Measurements from ENCODE around the gene SENP6.
"Not testable (repeated sequence)": the region's sequence is repeated elsewhere in the genome, so short reads cannot be mapped to it uniquely, and the experiment has no call there.

The SENP6 gene

DNA sequence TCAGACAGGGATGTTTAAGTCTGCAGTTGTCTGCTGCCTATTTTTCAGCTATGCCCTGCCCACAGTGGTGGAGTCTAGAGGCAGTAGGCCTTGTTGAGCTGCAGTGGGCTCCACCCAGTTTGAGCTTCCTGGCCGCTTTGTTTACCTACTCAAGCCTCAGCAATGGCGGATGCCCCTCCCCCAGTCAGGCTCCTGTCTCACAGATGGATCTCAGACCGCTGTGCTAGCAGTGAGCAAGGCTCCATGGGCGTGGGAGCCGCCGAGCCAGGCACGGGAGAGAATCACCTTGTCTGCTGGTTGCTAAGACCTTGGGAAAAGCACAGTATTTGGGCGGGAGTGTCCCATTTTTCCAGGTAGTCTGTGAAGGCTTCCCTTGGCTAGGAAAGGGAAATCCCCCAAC is 86.3 kb downstream of the SENP6 start:
- H3K9me3 ChIP-seq (ENCODE audit: control insufficient read depth in 2 of 2, low read length in 2 of 2); H3K4me1 ChIP-seq (ENCODE audit: control insufficient read depth in 2 of 2, insufficient read depth in 2 of 2, low read length in 2 of 2); H3K27me3 ChIP-seq (ENCODE audit: control insufficient read depth in 2 of 2, insufficient read depth in 2 of 2, low read length in 2 of 2); H3K4me3 ChIP-seq (ENCODE audit: low read length in 2 of 2); H3K27ac ChIP-seq (ENCODE audit: low read depth in 2 of 2, low read length in 2 of 2); H3K9ac ChIP-seq (ENCODE audit: low read depth in 1 of 2, low read length in 2 of 2): not testable (repeated sequence)
- peaks cover 4 to 25% of the 10 kb centered on the region in 2 donors for H3K36me3 ChIP-seq (ENCODE audit: control insufficient read depth in 2 of 2, insufficient read depth in 2 of 2, low read length in 2 of 2)

DNA sequence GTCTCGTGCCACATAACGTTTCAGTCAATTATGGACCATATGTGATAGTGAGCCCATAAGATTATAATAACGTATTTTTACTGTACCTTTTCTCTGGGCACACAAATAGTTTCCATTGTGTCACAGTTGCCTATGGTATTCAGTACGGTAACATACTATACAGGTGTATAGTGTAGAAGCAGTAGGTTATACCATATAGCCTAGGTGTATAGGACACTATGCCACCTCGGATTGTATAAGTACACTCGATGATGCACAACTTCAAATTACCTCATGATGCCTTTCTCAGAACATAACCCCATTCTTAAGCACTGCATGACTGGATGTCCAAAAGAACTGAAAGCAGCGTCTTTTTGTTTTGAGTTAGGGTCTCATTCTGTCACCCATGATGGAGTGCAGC is 87.9 kb downstream of the SENP6 start:
- Histone ChIP-seq H3K27me3 (ENCODE audit: control insufficient read depth in 2 of 2, insufficient read depth in 2 of 2, low read length in 2 of 2) (no peaks in the 10 kb centered on the region), H3K9me3 (ENCODE audit: control insufficient read depth in 2 of 2, low read length in 2 of 2) (no peaks in the 10 kb centered on the region), H3K9ac (ENCODE audit: low read depth in 1 of 2, low read length in 2 of 2) (no peak overlapping the region), H3K4me3 (ENCODE audit: low read length in 2 of 2) (no peak overlapping the region), H3K27ac (ENCODE audit: low read depth in 2 of 2, low read length in 2 of 2) (no peak overlapping the region), H3K36me3 (ENCODE audit: control insufficient read depth in 2 of 2, insufficient read depth in 2 of 2, low read length in 2 of 2) (peaks cover 4 to 25% of the 10 kb centered on the region in 2 donors), H3K4me1 (ENCODE audit: control insufficient read depth in 2 of 2, insufficient read depth in 2 of 2, low read length in 2 of 2) (no peaks in the 10 kb centered on the region)

DNA sequence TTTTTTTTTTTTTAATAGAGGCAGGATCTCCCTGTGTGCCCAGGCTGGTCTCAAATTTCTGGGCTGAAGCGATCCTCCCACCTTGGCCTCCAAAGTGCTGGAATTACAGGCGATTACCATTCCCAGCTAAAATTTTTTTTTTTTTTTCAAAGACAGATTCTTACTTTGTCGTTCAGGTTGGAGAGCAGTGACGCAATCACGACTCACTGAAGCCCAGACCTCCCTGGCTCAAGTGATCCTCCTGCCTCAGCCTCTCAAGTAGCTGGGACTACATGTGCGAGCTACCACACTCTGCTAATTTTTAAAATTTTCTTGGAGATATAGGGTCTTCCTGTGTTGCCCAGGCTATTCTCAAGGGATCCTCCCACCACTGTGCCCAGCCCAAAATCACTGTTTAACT is 89.3 kb downstream of the SENP6 start:
- no peaks in the 10 kb centered on the region for H3K4me1 ChIP-seq (ENCODE audit: control insufficient read depth in 2 of 2, insufficient read depth in 2 of 2, low read length in 2 of 2)
- peaks cover 4 to 28% of the 10 kb centered on the region in 2 donors for H3K36me3 ChIP-seq (ENCODE audit: control insufficient read depth in 2 of 2, insufficient read depth in 2 of 2, low read length in 2 of 2)
- no peak overlapping the region for H3K9ac ChIP-seq (ENCODE audit: low read depth in 1 of 2, low read length in 2 of 2)
- H3K27me3 ChIP-seq (ENCODE audit: control insufficient read depth in 2 of 2, insufficient read depth in 2 of 2, low read length in 2 of 2), result no peaks in the 10 kb centered on the region
- H3K9me3 ChIP-seq (ENCODE audit: control insufficient read depth in 2 of 2, low read length in 2 of 2), result no peaks in the 10 kb centered on the region
- H3K27ac ChIP-seq (ENCODE audit: low read depth in 2 of 2, low read length in 2 of 2), result no peak overlapping the region
- no peak overlapping the region for H3K4me3 ChIP-seq (ENCODE audit: low read length in 2 of 2)

DNA sequence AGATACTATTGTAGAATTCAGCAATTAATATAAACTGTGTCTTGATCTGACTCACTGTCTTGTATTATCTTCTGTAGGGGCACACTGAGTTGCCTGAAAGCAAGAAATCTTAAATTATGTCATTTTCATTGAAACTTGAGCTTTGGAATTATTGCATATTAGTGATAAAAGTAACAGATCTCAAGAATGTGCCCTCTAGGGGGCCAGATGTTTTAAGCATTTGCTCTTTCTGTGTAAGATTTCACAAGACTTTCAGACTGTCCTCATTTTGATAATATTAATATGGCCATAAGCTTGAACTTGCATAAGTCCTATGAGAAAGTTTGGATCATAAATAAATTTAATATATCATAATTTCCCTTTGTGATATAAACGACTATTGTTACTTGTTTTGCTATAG is 91.9 kb downstream of the SENP6 start:
- Histone ChIP-seq H3K9me3 (ENCODE audit: control insufficient read depth in 2 of 2, low read length in 2 of 2) (no peaks in the 10 kb centered on the region), H3K27me3 (ENCODE audit: control insufficient read depth in 2 of 2, insufficient read depth in 2 of 2, low read length in 2 of 2) (no peaks in the 10 kb centered on the region), H3K4me1 (ENCODE audit: control insufficient read depth in 2 of 2, insufficient read depth in 2 of 2, low read length in 2 of 2) (no peaks in the 10 kb centered on the region), H3K36me3 (ENCODE audit: control insufficient read depth in 2 of 2, insufficient read depth in 2 of 2, low read length in 2 of 2) (peaks cover 20 to 33% of the 10 kb centered on the region in 2 donors), H3K27ac (ENCODE audit: low read depth in 2 of 2, low read length in 2 of 2) (no peak overlapping the region), H3K9ac (ENCODE audit: low read depth in 1 of 2, low read length in 2 of 2) (no peak overlapping the region), H3K4me3 (ENCODE audit: low read length in 2 of 2) (no peak overlapping the region)

DNA sequence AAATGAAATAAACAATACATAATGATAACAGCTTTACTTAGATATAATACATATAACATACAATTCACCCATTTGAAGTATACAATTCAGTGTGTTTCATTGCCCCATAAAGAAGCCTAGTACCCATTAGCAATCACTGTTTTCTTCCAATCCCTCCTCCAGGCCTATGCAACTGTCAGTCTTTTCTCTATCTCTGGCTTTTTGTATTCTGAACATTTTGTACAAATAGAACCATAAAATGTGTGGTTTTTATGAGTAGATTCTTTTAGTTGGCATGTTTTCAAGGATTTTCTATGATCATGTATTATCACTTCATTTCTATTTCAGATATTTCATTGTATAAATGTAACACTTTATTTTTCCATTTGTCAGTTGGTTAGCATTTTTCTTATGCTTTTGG is 92.7 kb downstream of the SENP6 start:
- H3K9me3 ChIP-seq (ENCODE audit: control insufficient read depth in 2 of 2, low read length in 2 of 2), result no peaks in the 10 kb centered on the region
- H3K4me3 ChIP-seq (ENCODE audit: low read length in 2 of 2), result no peak overlapping the region
- H3K27me3 ChIP-seq (ENCODE audit: control insufficient read depth in 2 of 2, insufficient read depth in 2 of 2, low read length in 2 of 2), result no peaks in the 10 kb centered on the region
- H3K9ac ChIP-seq (ENCODE audit: low read depth in 1 of 2, low read length in 2 of 2), result no peak overlapping the region
- no peak overlapping the region for H3K27ac ChIP-seq (ENCODE audit: low read depth in 2 of 2, low read length in 2 of 2)
- no peaks in the 10 kb centered on the region for H3K4me1 ChIP-seq (ENCODE audit: control insufficient read depth in 2 of 2, insufficient read depth in 2 of 2, low read length in 2 of 2)
- peaks cover 19 to 28% of the 10 kb centered on the region in 2 donors for H3K36me3 ChIP-seq (ENCODE audit: control insufficient read depth in 2 of 2, insufficient read depth in 2 of 2, low read length in 2 of 2)

DNA sequence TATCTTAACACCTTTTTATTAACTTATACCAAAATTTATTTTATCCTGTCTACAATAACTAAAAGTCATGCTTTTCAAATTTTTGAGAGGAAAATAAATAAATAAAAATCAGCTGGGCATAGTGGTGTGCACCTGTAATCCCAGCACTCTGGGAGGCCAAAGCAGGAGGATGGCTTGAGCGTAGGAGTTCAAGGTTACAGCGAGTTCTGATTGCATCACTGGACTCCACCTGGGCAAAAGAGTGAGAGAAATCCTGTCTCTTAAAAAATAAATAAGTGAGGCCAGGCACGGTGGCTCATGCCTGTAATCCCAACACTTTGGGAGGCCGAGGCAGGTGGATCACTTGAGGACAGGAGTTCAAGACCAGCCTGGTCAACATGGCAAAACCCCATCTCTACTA is 106.7 kb downstream of the SENP6 start:
- not testable (repeated sequence) for H3K9ac ChIP-seq (ENCODE audit: low read depth in 1 of 2, low read length in 2 of 2)
- peaks cover 14 to 36% of the 10 kb centered on the region in 2 donors for H3K36me3 ChIP-seq (ENCODE audit: control insufficient read depth in 2 of 2, insufficient read depth in 2 of 2, low read length in 2 of 2)

DNA sequence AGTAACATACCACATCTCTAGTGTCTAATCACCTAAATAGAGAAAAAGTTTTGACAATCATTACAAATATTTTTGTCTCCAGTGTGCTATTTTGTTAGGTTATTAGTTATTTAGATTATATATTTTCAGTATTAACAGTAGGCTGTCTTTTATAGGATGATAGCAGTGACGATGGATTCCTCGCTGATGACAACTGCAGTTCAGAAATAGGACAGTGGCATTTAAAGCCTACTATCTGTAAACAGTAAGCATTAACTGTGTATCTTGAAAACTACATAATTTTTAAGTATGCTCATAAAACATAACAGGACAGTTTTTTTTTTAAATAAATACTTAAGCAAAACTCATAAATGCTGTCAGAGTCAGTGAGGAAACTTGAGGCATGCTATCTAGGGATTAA is 109.5 kb downstream of the SENP6 start:
- Histone ChIP-seq H3K4me1 (ENCODE audit: control insufficient read depth in 2 of 2, insufficient read depth in 2 of 2, low read length in 2 of 2) (no peaks in the 10 kb centered on the region), H3K9me3 (ENCODE audit: control insufficient read depth in 2 of 2, low read length in 2 of 2) (no peaks in the 10 kb centered on the region), H3K4me3 (ENCODE audit: low read length in 2 of 2) (no peak overlapping the region), H3K36me3 (ENCODE audit: control insufficient read depth in 2 of 2, insufficient read depth in 2 of 2, low read length in 2 of 2) (peaks cover 34 to 54% of the 10 kb centered on the region in 2 donors), H3K27me3 (ENCODE audit: control insufficient read depth in 2 of 2, insufficient read depth in 2 of 2, low read length in 2 of 2) (no peaks in the 10 kb centered on the region), H3K9ac (ENCODE audit: low read depth in 1 of 2, low read length in 2 of 2) (no peak overlapping the region), H3K27ac (ENCODE audit: low read depth in 2 of 2, low read length in 2 of 2) (no peak overlapping the region)

More for the DNA sequence above, 106.7 kb downstream of the SENP6 start:
- not testable (repeated sequence) for H3K4me1 ChIP-seq (ENCODE audit: control insufficient read depth in 2 of 2, insufficient read depth in 2 of 2, low read length in 2 of 2); H3K27ac ChIP-seq (ENCODE audit: low read depth in 2 of 2, low read length in 2 of 2); H3K9me3 ChIP-seq (ENCODE audit: control insufficient read depth in 2 of 2, low read length in 2 of 2); H3K27me3 ChIP-seq (ENCODE audit: control insufficient read depth in 2 of 2, insufficient read depth in 2 of 2, low read length in 2 of 2); H3K4me3 ChIP-seq (ENCODE audit: low read length in 2 of 2)

DNA sequence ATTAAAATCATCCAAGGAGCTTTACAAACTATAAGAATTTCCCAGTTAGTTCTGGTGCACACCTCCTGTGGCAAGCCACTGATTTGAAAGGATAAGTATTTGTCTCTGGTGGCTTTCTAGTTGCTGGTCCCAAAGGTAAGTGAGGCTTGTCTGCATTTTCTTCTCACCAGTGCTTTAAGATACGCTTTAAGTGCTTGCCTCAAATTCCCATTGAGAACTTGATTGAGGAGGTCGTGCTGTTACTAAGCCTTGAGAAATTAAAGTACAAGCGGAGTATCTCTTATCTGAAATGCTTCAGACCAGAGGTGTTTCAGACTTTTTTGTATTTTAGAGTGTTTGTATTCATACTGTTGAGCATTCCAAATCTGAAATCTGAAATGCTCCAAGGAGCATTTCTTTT is 117.5 kb downstream of the SENP6 start:
- no peaks in the 10 kb centered on the region for H3K9me3 ChIP-seq (ENCODE audit: control insufficient read depth in 2 of 2, low read length in 2 of 2)
- peaks cover 17 to 20% of the 10 kb centered on the region in 2 donors for H3K36me3 ChIP-seq (ENCODE audit: control insufficient read depth in 2 of 2, insufficient read depth in 2 of 2, low read length in 2 of 2)
- H3K9ac ChIP-seq (ENCODE audit: low read depth in 1 of 2, low read length in 2 of 2), result no peak overlapping the region
- no peaks in the 10 kb centered on the region for H3K27me3 ChIP-seq (ENCODE audit: control insufficient read depth in 2 of 2, insufficient read depth in 2 of 2, low read length in 2 of 2)
- H3K4me3 ChIP-seq (ENCODE audit: low read length in 2 of 2), result no peak overlapping the region
- no peaks in the 10 kb centered on the region for H3K4me1 ChIP-seq (ENCODE audit: control insufficient read depth in 2 of 2, insufficient read depth in 2 of 2, low read length in 2 of 2)
- H3K27ac ChIP-seq (ENCODE audit: low read depth in 2 of 2, low read length in 2 of 2), result no peak overlapping the region

DNA sequence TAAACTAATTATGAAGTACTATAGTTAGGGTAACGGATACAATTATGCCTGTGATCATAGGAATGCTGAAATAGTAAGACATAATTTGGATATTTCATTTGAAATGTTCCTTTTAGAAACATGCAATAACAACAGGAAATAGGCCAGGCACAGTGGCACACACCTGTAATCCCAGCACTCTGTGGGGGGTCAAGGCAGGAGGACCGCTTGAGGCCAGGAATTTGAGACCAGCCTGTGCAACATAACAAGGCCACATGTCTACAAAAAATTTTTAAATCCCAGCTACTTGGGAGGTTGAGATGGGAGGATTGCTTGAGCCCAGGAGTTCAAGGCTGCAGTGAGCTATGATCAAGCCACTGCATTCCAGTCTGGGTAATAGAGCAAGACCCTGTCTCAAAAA is 121.7 kb downstream of the SENP6 start:
- Histone ChIP-seq H3K4me1 (ENCODE audit: control insufficient read depth in 2 of 2, insufficient read depth in 2 of 2, low read length in 2 of 2) (no peaks in the 10 kb centered on the region), H3K9me3 (ENCODE audit: control insufficient read depth in 2 of 2, low read length in 2 of 2) (no peaks in the 10 kb centered on the region), H3K27me3 (ENCODE audit: control insufficient read depth in 2 of 2, insufficient read depth in 2 of 2, low read length in 2 of 2) (no peaks in the 10 kb centered on the region), H3K4me3 (ENCODE audit: low read length in 2 of 2) (no peak overlapping the region), H3K9ac (ENCODE audit: low read depth in 1 of 2, low read length in 2 of 2) (no peak overlapping the region), H3K36me3 (ENCODE audit: control insufficient read depth in 2 of 2, insufficient read depth in 2 of 2, low read length in 2 of 2) (no peaks in the 10 kb centered on the region), H3K27ac (ENCODE audit: low read depth in 2 of 2, low read length in 2 of 2) (no peak overlapping the region)

DNA sequence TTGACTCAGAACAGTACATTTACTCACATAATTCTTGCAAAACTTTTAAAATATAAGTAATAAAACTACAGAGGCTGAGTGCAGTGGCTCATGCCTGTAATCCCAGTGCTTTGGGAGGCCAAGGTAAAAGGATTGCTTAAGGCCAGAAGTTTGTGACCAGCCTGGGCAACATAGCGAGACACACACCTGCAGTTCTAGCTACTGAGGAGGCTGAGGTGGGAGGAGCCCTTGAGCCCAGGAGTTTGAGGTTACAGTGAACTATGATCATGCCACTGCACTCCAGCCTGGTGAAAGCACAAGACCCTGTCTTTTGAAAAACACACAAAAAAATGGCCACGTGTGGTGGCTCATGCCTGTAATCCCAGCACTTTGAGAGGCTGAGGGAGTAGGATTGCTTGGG is 125.5 kb downstream of the SENP6 start:
- Histone ChIP-seq H3K27ac (ENCODE audit: low read depth in 2 of 2, low read length in 2 of 2) (no peak overlapping the region), H3K27me3 (ENCODE audit: control insufficient read depth in 2 of 2, insufficient read depth in 2 of 2, low read length in 2 of 2) (no peaks in the 10 kb centered on the region), H3K9ac (ENCODE audit: low read depth in 1 of 2, low read length in 2 of 2) (no peak overlapping the region), H3K4me3 (ENCODE audit: low read length in 2 of 2) (no peak overlapping the region), H3K9me3 (ENCODE audit: control insufficient read depth in 2 of 2, low read length in 2 of 2) (no peaks in the 10 kb centered on the region), H3K36me3 (ENCODE audit: control insufficient read depth in 2 of 2, insufficient read depth in 2 of 2, low read length in 2 of 2) (no peaks in the 10 kb centered on the region), H3K4me1 (ENCODE audit: control insufficient read depth in 2 of 2, insufficient read depth in 2 of 2, low read length in 2 of 2) (no peaks in the 10 kb centered on the region)

DNA sequence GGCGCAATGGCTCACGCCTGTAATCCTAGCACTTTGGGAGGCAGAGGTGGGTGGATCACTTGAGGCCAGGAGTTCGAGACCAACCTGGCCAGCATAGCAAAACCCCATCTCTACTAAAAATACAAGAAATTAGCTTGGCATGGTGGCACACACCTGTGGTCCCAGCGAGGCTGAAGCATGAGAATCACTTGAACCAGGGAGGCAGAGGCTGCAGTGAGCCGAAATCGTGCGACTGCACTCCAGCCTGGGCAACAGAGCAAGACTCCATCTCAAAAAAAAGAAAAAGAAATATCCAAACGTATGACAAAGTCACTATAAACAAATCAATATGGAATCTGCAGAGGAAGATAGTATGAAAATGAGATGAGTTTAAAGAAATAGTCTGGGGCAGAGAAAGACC is 129.3 kb downstream of the SENP6 start:
- not testable (repeated sequence) for H3K4me3 ChIP-seq (ENCODE audit: low read length in 2 of 2); H3K9ac ChIP-seq (ENCODE audit: low read depth in 1 of 2, low read length in 2 of 2); H3K27me3 ChIP-seq (ENCODE audit: control insufficient read depth in 2 of 2, insufficient read depth in 2 of 2, low read length in 2 of 2); H3K36me3 ChIP-seq (ENCODE audit: control insufficient read depth in 2 of 2, insufficient read depth in 2 of 2, low read length in 2 of 2); H3K4me1 ChIP-seq (ENCODE audit: control insufficient read depth in 2 of 2, insufficient read depth in 2 of 2, low read length in 2 of 2); H3K9me3 ChIP-seq (ENCODE audit: control insufficient read depth in 2 of 2, low read length in 2 of 2); H3K27ac ChIP-seq (ENCODE audit: low read depth in 2 of 2, low read length in 2 of 2)

All from mucosa of rectum (tissue), 2 donors.